Measurements from ENCODE around the gene FAM177B.
"Not testable (repeated sequence)": the region's sequence is repeated elsewhere in the genome, so short reads cannot be mapped to it uniquely, and the experiment has no call there.

FAM177B gene

GRCh38 chr1:222713091-222713961 is 23.7 kb upstream of the FAM177B start:
- peak; percentile 75 for ATAC-seq (replicated peaks; ENCODE audit: extremely low read depth, poor library complexity, severe bottlenecking)
- H3K4me3 Mint-ChIP-seq, result peak overlapping the region; percentile 99
- peaks cover 57% of the 10 kb centered on the region for H3K4me1 Mint-ChIP-seq
- peak; percentile 79 to 86 for DNase-seq (ENCODE audit: low spot score in 2 of 2)
- no peaks in the 10 kb centered on the region for H3K27me3 Mint-ChIP-seq
- H3K36me3 Mint-ChIP-seq (ENCODE audit: insufficient read depth), result peaks cover 47% of the 10 kb centered on the region
- peak overlapping the region; percentile 97 for H3K27ac Mint-ChIP-seq (ENCODE audit: low read depth)
- H3K9me3 Mint-ChIP-seq, result no peaks in the 10 kb centered on the region

DNA sequence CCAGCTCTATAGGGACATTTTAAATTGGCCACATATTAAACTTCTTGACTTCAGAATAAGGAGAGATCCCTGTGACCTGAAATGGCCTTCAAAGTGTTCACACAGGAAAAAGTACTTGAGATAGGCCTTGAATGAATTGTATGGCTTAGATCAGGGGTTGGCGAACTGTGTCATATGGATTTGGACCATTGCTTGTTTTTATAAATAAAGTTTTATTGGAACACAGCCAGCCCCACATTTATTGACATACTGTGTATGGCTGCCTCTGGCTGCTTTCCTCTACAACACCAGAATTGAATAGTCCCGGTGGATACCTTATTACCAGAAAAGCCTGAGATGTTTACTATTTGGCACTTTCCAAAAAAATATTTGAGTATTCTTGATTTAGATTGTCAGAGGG is 20.6 kb upstream of the FAM177B start:
- Mint-ChIP-seq H3K9me3 (no peaks in the 10 kb centered on the region), H3K4me3 (no peak overlapping the region), H3K4me1 (peaks cover 44% of the 10 kb centered on the region), H3K27me3 (no peaks in the 10 kb centered on the region), H3K27ac (ENCODE audit: low read depth) (no peak overlapping the region), H3K36me3 (ENCODE audit: insufficient read depth) (peaks cover 68% of the 10 kb centered on the region)
- DNase-seq (ENCODE audit: low spot score in 2 of 2), result no peak
- no peak for ATAC-seq (replicated peaks; ENCODE audit: extremely low read depth, poor library complexity, severe bottlenecking)

GRCh38 chr1:222728746-222729145 is 8.3 kb upstream of the FAM177B start:
- H3K27me3 Mint-ChIP-seq, result no peaks in the 10 kb centered on the region
- no peak overlapping the region for H3K4me3 Mint-ChIP-seq
- H3K36me3 Mint-ChIP-seq (ENCODE audit: insufficient read depth), result peaks cover 84% of the 10 kb centered on the region
- peaks cover 7% of the 10 kb centered on the region for H3K4me1 Mint-ChIP-seq
- H3K9me3 Mint-ChIP-seq, result no peaks in the 10 kb centered on the region
- no peak for ATAC-seq (replicated peaks; ENCODE audit: extremely low read depth, poor library complexity, severe bottlenecking)
- H3K27ac Mint-ChIP-seq (ENCODE audit: low read depth), result peak overlapping the region; percentile 32
- DNase-seq (ENCODE audit: low spot score in 2 of 2), result no peak

DNA sequence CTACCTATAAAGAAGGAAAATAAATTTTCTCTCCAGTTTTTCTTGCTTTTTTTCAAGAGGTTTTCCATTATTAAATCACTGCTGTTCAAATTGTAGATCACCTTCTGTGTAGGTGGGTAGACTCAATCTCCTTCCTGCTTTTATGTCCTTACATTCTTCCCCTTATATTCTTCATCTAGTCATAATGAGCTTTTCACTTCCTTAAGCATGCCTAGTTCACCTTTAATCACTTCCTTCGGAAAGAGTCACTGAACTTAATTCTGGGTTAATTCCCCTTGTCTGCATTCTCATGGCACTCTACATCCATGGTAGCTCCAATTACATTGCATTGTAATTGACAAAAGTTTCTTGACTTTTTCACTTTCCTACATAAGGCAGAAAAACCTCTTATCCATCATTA is 6.1 kb upstream of the FAM177B start:
- no peak for DNase-seq (ENCODE audit: low spot score in 2 of 2)
- H3K36me3 Mint-ChIP-seq (ENCODE audit: insufficient read depth), result peaks cover 68% of the 10 kb centered on the region
- H3K27me3 Mint-ChIP-seq, result no peaks in the 10 kb centered on the region
- H3K4me3 Mint-ChIP-seq, result no peak overlapping the region
- no peak overlapping the region for H3K27ac Mint-ChIP-seq (ENCODE audit: low read depth)
- ATAC-seq (replicated peaks; ENCODE audit: extremely low read depth, poor library complexity, severe bottlenecking), result no peak
- no peaks in the 10 kb centered on the region for H3K9me3 Mint-ChIP-seq
- peaks cover 7% of the 10 kb centered on the region for H3K4me1 Mint-ChIP-seq

GRCh38 chr1:222732216-222733159 is 4.5 kb upstream of the FAM177B start:
- H3K36me3 Mint-ChIP-seq (ENCODE audit: insufficient read depth), result peaks cover 58% of the 10 kb centered on the region
- no peak overlapping the region for H3K27ac Mint-ChIP-seq (ENCODE audit: low read depth)
- H3K4me3 Mint-ChIP-seq, result no peak overlapping the region
- no peaks in the 10 kb centered on the region for H3K9me3 Mint-ChIP-seq
- peaks cover 7% of the 10 kb centered on the region for H3K4me1 Mint-ChIP-seq
- H3K27me3 Mint-ChIP-seq, result no peaks in the 10 kb centered on the region
- ATAC-seq (replicated peaks; ENCODE audit: extremely low read depth, poor library complexity, severe bottlenecking) (no peak), DNase-seq (ENCODE audit: low spot score in 2 of 2) (no peak)

DNA sequence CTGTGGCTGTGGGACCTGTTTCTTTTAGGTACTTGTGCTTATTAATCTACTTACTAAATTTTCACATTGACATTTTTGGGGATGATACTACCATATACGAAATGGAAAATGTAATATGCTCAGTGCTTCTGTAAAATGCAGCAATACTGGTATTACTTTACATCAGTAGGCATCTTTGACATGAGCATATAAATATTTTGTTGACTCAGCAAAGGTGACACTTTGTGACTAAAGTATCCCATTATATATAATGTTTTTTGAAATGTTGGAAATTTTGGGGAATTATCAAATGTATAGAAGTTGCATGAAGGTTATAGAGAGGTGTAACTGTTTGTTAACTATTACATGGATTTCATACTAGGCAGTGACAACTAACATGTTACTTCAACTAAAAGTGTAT is 2.3 kb upstream of the FAM177B start:
- ATAC-seq (replicated peaks; ENCODE audit: extremely low read depth, poor library complexity, severe bottlenecking), result no peak
- no peak overlapping the region for H3K4me3 Mint-ChIP-seq
- no peaks in the 10 kb centered on the region for H3K27me3 Mint-ChIP-seq
- DNase-seq (ENCODE audit: low spot score in 2 of 2), result no peak
- H3K36me3 Mint-ChIP-seq (ENCODE audit: insufficient read depth), result peaks cover 39% of the 10 kb centered on the region
- H3K4me1 Mint-ChIP-seq, result peaks cover 7% of the 10 kb centered on the region
- H3K27ac Mint-ChIP-seq (ENCODE audit: low read depth), result no peak overlapping the region
- no peaks in the 10 kb centered on the region for H3K9me3 Mint-ChIP-seq

GRCh38 chr1:222736470-222736869 is 532 bp upstream of the FAM177B start:
- DNase-seq (ENCODE audit: low spot score in 2 of 2) (no peak), ATAC-seq (replicated peaks; ENCODE audit: extremely low read depth, poor library complexity, severe bottlenecking) (no peak)
- no peaks in the 10 kb centered on the region for H3K27me3 Mint-ChIP-seq
- no peak overlapping the region for H3K4me3 Mint-ChIP-seq
- peaks cover 24% of the 10 kb centered on the region for H3K36me3 Mint-ChIP-seq (ENCODE audit: insufficient read depth)
- H3K9me3 Mint-ChIP-seq, result no peaks in the 10 kb centered on the region
- H3K4me1 Mint-ChIP-seq, result no peaks in the 10 kb centered on the region
- H3K27ac Mint-ChIP-seq (ENCODE audit: low read depth), result no peak overlapping the region

DNA sequence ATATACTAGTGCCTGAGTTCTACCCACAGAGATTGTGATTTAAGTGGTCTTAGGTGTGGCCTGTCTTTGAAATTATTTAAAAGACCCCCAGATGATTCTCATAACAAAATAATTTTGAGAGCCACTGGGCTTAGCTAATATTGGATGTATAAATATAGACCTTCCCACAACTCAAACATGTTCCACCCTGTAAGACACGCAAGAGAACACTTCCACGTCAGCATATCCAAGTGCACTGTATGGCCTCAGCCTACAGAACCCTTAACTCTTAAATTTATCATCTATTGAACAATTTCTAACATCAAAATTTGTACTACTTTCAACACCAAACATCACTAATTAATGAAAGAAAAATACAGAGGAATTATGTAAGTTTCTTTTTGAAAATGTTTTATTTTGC is 2.5 kb downstream of the FAM177B start:
- H3K9me3 Mint-ChIP-seq, result no peaks in the 10 kb centered on the region
- peaks cover 3% of the 10 kb centered on the region for H3K36me3 Mint-ChIP-seq (ENCODE audit: insufficient read depth)
- no peaks in the 10 kb centered on the region for H3K27me3 Mint-ChIP-seq
- DNase-seq (ENCODE audit: low spot score in 2 of 2), result no peak
- no peak overlapping the region for H3K4me3 Mint-ChIP-seq
- H3K27ac Mint-ChIP-seq (ENCODE audit: low read depth), result peak overlapping the region; percentile 61
- peaks cover 5% of the 10 kb centered on the region for H3K4me1 Mint-ChIP-seq
- no peak for ATAC-seq (replicated peaks; ENCODE audit: extremely low read depth, poor library complexity, severe bottlenecking)

DNA sequence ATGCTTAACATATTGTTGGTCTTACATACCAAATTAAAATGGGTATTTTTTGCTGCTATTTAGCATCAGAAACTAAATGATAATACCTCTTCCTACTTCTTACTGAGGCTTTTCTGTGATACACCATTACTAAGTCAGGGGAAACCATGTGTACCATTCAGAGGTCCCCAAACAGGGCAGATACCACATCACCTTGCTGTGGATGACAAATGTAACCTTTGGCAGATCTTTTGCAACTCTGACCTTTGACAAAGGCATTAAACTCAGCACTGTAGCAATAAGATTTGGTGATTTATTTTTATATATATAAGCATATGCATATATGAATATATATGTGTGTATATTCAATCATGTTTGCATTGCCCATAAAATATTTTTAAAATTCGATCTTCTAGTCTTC is 2.9 kb downstream of the FAM177B start:
- peaks cover 5% of the 10 kb centered on the region for H3K4me1 Mint-ChIP-seq
- peaks cover 3% of the 10 kb centered on the region for H3K36me3 Mint-ChIP-seq (ENCODE audit: insufficient read depth)
- no peak overlapping the region for H3K4me3 Mint-ChIP-seq
- ATAC-seq (replicated peaks; ENCODE audit: extremely low read depth, poor library complexity, severe bottlenecking) (no peak), DNase-seq (ENCODE audit: low spot score in 2 of 2) (no peak)
- peak overlapping the region; percentile 61 for H3K27ac Mint-ChIP-seq (ENCODE audit: low read depth)
- no peaks in the 10 kb centered on the region for H3K9me3 Mint-ChIP-seq
- H3K27me3 Mint-ChIP-seq, result no peaks in the 10 kb centered on the region

DNA sequence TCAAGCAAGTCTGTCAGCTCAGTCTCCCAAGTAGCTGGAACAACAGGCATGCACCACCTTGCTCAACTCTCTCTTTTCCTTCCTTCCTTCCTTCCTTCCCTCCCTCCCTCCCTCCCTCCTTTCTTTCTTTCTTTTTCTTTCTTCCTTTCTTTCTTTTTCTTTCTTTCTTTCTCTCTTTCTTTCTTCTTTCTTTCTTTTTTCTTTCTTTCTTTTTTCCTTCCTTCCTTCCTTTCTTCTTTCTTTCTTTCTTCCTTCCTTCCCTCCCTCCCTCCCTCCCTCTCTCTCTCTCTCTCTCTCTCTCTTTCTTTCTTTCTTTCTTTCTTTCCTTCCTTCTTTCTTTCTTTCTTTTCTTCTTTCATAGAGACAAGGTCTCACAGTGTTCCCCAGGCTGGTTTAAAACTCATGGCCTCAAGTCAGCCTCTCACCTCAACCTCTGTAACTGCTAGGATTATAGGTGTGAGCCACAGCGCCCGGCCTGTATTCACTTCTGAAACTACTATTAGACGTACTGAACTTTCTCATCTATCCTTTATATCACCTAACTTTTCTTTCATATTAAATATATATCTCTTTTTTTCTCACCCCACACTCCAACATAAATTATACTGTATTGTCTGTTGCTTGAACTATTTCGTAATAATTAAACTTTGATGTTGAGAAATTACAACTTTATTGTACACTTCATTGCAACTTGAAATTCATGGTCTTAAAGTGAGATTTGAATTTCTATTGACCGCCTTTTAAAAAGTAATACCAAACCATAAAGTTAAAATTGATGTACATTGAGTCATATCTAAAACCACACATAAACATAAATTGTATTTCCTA is 4.8 kb downstream of the FAM177B start:
- H3K27ac Mint-ChIP-seq (ENCODE audit: low read depth); H3K36me3 Mint-ChIP-seq (ENCODE audit: insufficient read depth); H3K27me3 Mint-ChIP-seq; H3K9me3 Mint-ChIP-seq; H3K4me1 Mint-ChIP-seq; DNase-seq (ENCODE audit: low spot score in 2 of 2); H3K4me3 Mint-ChIP-seq; ATAC-seq (replicated peaks; ENCODE audit: extremely low read depth, poor library complexity, severe bottlenecking): not testable (repeated sequence)

DNA sequence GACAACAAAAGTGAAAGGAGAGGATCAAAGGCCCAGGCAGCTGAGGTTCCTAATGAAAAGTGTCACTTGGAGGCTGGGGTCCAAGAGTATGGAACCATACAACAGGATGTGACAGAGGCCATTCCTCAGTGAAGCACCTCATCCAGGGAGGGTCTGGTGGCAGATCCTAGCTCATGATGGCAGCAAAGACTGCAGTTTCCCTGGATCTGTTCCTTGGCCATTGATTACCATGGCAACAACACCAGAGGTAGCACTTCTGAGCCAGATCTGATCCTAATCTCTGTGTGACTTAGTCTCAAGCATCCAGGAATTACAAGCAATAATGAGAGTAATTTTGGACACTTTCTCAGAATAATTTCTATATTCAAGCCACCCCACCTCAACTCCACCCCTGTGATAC is 12.9 kb downstream of the FAM177B start:
- Mint-ChIP-seq H3K4me3 (no peak overlapping the region), H3K36me3 (ENCODE audit: insufficient read depth) (no peaks in the 10 kb centered on the region), H3K9me3 (no peaks in the 10 kb centered on the region), H3K27ac (ENCODE audit: low read depth) (no peak overlapping the region), H3K27me3 (peaks cover 26% of the 10 kb centered on the region), H3K4me1 (no peaks in the 10 kb centered on the region)
- no peak for ATAC-seq (replicated peaks; ENCODE audit: extremely low read depth, poor library complexity, severe bottlenecking)
- no peak for DNase-seq (ENCODE audit: low spot score in 2 of 2)

GRCh38 chr1:222750651-222751050 is 13.6 kb downstream of the FAM177B start:
- no peak for DNase-seq (ENCODE audit: low spot score in 2 of 2)
- H3K36me3 Mint-ChIP-seq (ENCODE audit: insufficient read depth), result no peaks in the 10 kb centered on the region
- H3K4me3 Mint-ChIP-seq, result no peak overlapping the region
- H3K9me3 Mint-ChIP-seq, result no peaks in the 10 kb centered on the region
- peaks cover 33% of the 10 kb centered on the region for H3K27me3 Mint-ChIP-seq
- H3K4me1 Mint-ChIP-seq, result no peaks in the 10 kb centered on the region
- no peak overlapping the region for H3K27ac Mint-ChIP-seq (ENCODE audit: low read depth)
- ATAC-seq (replicated peaks; ENCODE audit: extremely low read depth, poor library complexity, severe bottlenecking), result no peak

Data from central memory CD8-positive, alpha-beta T cell (primary cell).